ENCODE results near the gene RPP40.

Gene RPP40

GRCh38 chr6:4969609-4970285, 34.1 kb downstream of the RPP40 start:
- DNase-seq (ENCODE audit: low read depth, low spot score) = no peak

- no peak for DNase-seq (ENCODE audit: low read depth, low spot score)
Measured at GRCh38 chr6:4967301-4968030, 36.4 kb downstream of the RPP40 start.

DNA sequence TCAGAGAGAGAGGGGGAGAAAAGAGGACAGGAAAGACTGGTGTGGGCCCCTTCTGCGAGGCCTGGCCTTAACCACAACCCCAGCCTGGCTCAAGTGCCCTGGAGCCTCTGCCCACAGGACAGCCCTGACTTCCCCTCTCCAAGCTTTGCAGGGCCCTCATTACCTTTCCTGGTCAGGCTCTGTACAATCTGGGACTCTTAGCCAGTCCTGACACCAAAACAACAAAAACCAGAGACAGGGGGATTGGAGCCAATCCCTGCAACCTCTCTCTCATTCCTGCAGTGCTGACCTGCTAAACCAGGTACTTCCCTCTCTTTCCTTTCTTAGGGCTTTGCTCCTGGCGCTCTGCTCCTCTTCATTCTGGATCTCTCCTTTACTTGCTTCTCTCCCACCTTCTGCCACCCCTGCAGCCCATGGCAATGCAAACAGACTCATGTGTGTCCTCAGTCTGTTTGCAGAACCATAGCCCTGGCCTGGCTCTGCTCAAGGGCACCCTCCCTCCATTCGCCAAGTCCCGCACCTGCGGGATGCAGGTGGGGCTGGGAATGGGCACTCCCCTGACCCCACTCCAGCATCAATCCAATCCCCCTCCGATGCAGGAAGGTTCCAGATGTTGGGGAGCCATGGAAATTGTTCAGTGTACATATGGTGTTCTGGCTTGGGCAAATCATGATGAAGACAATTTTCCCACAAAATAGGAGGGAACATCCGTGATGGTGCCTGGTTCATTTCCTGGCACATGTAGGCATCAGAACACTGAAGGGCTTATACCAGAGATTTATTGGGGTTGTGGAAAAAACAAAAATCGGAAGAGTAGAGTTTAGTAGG, 38.1 kb downstream of the RPP40 start:
- no peak for DNase-seq (ENCODE audit: low read depth, low spot score)

GRCh38 chr6:4964675-4965561, 38.9 kb downstream of the RPP40 start:
- DNase-seq (ENCODE audit: low read depth, low spot score) = no peak

- DNase-seq (ENCODE audit: low read depth, low spot score) = no peak
Measured at GRCh38 chr6:4962905-4963304, 40.9 kb downstream of the RPP40 start.

DNA sequence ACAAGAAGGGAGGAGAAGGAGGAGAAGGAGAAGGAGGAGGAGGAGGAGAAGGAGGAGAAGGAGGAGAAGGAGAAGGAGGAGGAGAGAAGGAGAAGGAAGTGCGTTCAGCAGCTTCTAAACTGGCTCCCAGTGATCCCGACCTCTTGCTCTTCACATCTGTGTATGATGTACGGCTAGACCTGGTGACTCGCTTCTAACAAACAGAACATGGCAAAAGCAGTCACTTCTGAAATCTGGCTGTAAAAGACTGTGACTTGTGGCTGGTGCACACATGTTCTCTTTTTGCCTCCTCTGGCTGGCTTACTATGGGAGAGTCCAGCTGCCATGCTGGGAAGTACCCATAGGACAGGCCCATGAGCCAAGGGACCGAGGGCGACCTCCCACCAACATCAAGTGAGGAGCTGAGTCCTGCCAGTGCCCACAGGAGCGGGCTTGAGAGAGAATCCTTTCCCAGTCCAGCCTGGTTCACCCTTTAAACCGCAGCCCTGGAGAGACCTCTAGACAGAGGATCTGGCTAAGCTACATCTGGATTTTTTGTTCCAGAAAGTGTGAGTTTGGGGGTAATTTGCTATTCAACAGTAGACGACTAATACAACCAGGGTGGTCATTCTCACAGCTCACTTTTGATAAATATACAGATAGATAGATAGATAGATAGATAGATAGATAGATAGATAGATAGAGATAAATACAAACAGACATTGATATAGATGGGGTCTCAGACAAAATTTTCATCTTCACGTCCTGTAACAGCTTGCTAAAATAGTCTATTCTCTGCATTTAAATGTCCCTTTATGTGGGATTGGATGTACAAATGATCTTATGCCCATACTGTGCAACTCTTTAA, 42.3 kb downstream of the RPP40 start:
- no peak for DNase-seq (ENCODE audit: low read depth, low spot score)

- no peak for DNase-seq (ENCODE audit: low read depth, low spot score)
Measured at GRCh38 chr6:4958624-4959023, 45.2 kb downstream of the RPP40 start.

- peak; percentile 54 for DNase-seq (ENCODE audit: low read depth, low spot score)
Measured at GRCh38 chr6:4957521-4958231, 46.2 kb downstream of the RPP40 start.

DNA sequence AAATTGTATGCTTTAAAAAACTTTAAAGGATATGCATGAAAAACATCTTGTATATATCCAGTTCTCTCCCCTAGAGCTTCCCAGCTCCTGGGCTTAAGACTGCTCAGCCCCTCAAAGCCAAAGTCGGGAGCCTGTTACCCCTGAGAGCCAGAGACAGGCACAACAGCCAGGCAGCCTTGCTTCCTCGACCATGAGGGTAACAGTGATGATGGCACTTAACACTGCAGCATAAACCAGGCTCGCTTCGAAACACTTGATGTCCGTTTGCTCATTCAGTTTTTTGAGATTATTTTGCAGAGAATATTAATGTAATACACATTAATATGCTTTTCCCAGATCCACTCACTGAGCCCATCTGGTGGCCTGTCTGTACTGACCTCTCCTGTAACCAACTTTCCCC, 47.2 kb downstream of the RPP40 start:
- no peak for DNase-seq (ENCODE audit: low read depth, low spot score)

DNA sequence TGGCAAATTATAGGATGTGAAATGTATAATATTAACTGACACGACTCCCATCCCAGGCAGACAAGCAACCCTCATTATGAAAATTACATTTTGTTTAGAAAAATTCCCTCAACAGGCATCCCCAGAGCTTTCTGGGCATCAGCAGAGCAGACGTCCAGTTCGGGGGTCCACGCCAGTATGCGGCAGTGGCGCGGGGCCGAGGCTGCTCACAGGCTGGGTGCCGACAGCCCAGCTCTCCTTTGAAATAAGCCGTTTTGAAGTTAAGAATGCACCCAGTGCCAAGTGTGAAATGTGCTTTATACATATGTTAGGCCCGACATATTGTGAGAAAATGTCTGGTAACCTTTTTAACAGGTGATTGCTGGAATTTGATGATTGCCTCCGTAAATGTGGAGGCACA, 50.4 kb downstream of the RPP40 start:
- DNase-seq (ENCODE audit: low read depth, low spot score) = no peak

- DNase-seq (ENCODE audit: low read depth, low spot score) = no peak
Measured at GRCh38 chr6:4950836-4951533, 52.9 kb downstream of the RPP40 start.

DNA sequence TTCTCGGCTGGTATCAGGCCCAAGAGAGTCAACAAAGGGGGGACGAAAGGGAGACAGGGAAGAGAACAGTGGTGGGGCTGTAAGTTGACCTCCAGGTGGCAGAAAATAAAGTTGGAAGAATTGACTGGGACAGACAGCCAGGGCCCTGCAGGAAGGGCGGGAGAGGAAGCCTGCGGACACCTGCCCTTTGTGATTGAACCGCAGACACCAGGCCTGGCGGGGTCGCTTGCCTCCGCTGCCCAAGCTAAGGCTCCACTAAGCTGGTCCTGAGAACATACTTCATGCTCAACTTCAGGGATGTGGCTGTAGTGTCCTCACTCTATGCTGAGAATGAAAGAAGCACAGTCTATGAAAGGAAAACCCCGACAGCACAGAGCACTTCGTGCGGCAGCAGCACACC, 53.8 kb downstream of the RPP40 start:
- DNase-seq (ENCODE audit: low read depth, low spot score) = no peak

DNA sequence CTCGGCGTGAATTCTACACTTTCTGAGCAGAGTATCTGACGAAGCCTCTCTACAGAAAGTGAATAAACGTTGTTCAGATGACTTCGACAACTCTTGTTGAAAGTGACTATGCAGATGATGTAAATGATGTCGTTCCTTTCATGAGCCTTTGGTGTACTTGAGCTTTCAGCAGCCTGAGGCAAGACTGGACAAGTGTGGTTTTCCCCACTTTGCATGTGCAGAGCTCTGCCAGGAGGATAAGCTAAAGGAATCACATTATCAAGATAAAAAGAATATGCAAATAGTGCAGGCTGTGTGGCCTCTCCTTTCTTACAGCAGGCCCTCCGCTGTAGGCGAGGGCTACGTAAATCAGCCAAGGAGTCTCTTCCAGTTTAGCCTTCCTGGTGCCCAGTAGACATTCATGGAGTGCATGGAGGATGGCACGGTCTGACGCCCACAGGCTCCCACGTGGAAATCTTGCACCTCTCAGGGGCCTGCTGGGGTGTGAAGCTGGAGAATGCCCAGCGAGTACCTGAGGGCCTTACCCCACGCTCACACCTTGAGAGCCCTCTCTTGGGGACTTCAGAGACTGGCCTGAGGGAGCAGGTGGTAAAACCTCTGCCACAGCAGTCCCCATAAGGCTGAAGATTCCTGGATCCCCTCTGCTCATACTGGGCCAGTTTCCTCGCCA, 54.9 kb downstream of the RPP40 start:
- DNase-seq (ENCODE audit: low read depth, low spot score) = no peak

DNA sequence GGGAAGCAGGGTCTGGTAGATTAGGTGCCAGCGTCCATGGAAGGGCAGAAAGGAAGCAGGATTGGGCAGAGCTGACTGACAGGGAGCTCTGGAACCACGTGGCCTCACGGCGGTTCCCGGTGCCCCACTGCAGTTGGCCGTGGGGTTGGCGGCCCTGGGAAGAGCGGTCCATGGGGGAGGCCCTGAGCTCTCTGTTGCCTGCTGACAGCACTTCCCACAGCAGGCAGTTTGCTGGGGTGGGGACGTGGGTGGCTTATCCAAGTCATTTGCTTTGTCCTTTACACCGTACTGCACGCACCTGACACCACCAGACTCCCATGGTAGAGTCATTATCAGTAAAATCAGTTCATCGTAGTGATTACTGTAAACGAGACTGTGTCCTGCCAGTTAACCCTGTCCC, 56.1 kb downstream of the RPP40 start:
- DNase-seq (ENCODE audit: low read depth, low spot score) = no peak

DNA sequence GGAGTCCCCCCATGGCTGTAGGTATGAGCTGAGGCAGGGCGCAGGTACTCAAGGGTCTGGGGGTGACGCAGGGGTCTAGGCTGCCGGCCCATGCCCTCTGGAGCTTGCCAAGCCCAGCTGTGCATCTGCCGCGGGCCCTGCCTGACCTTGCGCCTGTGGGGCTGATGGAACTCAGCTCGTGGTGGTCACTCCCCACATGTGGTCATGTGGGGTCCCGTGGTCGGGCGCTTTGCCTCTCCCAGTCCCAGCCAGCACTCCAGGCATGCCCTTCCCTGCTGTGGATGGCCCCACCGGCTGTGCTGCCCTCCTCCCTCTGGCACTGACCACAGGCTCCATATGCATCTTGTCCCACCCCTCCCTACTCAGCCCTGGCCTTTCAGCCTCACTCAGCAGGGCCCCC, 57.3 kb downstream of the RPP40 start:
- DNase-seq (ENCODE audit: low read depth, low spot score) = no peak
